Measurements from ENCODE around the gene ABCC12. TPM values are rescaled to one million over a fixed set of nuclear protein-coding genes. Genes with fewer than 3 reads are reported as not detected.

Gene ABCC12
- total and polyA plus RNA-seq, 2 of the 4 experiments (the other 2 are of a cell fraction), result under 0.01 TPM; not detected in 1

DNA sequence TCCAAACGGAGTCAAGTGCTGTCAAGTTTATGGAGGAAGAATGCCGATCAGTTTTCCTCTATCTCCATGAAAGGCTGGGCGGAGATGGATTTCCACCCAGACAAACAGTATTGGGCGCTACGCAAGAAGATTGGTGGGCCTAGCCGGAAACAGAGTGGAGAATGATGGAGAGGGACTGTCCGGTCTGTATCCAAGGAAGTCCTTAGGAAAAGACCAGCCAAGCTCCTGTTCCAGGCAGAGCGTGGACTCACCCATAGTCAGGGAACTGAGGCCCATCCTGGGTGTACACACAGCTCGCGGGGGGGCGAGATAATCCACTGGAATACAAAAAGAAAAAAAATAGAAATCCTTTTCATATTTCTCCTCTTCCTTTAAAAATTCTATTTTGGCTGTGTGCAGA, 1.5 kb upstream of the ABCC12 start:
- Histone ChIP-seq H4K20me1 (ENCODE audit: insufficient read depth, low read length) (no peaks in the 10 kb centered on the region), H4K8ac (ENCODE audit: low read depth in 2 of 2, low read length in 2 of 2) (no peak overlapping the region), H3K14ac (replicated peaks; ENCODE audit: low read depth, low read length) (no peak overlapping the region), H2BK20ac (ENCODE audit: low read depth, low read length) (peak overlapping the region; percentile 91), H3K36me3 (ENCODE audit: control insufficient read depth, insufficient read depth, low read length) (no peaks in the 10 kb centered on the region), H3K4me3 (ENCODE audit: insufficient read depth, low read depth, low read length) (no peak overlapping the region), H3K27ac (ENCODE audit: insufficient read depth, low read length) (no peak overlapping the region), H3K4me2 (ENCODE audit: low read depth, low read length) (no peak overlapping the region), H2AK5ac (ENCODE audit: low read depth, low read length) (peak overlapping the region; percentile 51; the same call in 1 of the 2 replicates), H3K23ac (ENCODE audit: low read depth, low read length) (no peak overlapping the region), H2AFZ (replicated peaks; ENCODE audit: low read length, poor library complexity) (peak overlapping the region; percentile 28), H3K9ac (ENCODE audit: low read depth, low read length) (no peak overlapping the region), H2BK5ac (ENCODE audit: low read depth, low read length, poor library complexity, severe bottlenecking) (no peak overlapping the region), H3K79me1 (ENCODE audit: low read depth in 1 of 2, low read length in 2 of 2) (no peaks in the 10 kb centered on the region), H3K27me3 (ENCODE audit: control insufficient read depth, insufficient read depth, low read length) (no peaks in the 10 kb centered on the region), H4K91ac (ENCODE audit: insufficient read depth, low read depth, low read length) (peak overlapping the region; percentile 21; the same call in 1 of the 2 replicates), H2BK15ac (ENCODE audit: low read depth, low read length) (peak overlapping the region; percentile 70; the same call in 1 of the 3 replicates), H3K4me1 (ENCODE audit: control insufficient read depth, insufficient read depth, low read length) (peaks cover 2% of the 10 kb centered on the region), H3K9me3 (ENCODE audit: control insufficient read depth, insufficient read depth, low read length) (no peaks in the 10 kb centered on the region), H2BK120ac (ENCODE audit: low read depth, low read length) (peak overlapping the region; percentile 83), H3K4ac (ENCODE audit: low read depth, low read length) (peak overlapping the region; percentile 16; the same call in 1 of the 2 replicates), H3K9me1 (ENCODE audit: insufficient read depth, low read length) (0 out of 2 replicates have a peak, but pooled peaks cover 5% of the 10 kb centered on the region), H3K18ac (ENCODE audit: low read depth, low read length) (no peak overlapping the region), H3K56ac (ENCODE audit: extremely low read depth, insufficient read depth, low read length) (no peak overlapping the region), H4K5ac (ENCODE audit: low read depth, low read length) (no peak overlapping the region), H2AK9ac (replicated peaks; ENCODE audit: low read depth, low read length, poor library complexity) (peak overlapping the region; percentile 33)
- BruUV-seq (replicated peaks), result no TSS peak
- DNase-seq, result no peak
- intact Hi-C loops (cut with micrococcal nuclease), result loop anchor here (2.0 to 10.0 kb wide), 5 partner anchors 103 to 1121 kb away; no protein-coding TSS in a partner anchor
- dilution Hi-C loops (cut with HindIII; ENCODE audit: low sequenced_read_pairs, unreplicated experiment), result no loop called here
- in situ Hi-C loops (cut with MboI; ENCODE audit: low sequenced_read_pairs), result loop anchor here (5.0 to 25.0 kb wide), 3 partner anchors 105 to 695 kb away; partner anchors contain the start of genes ITFG1 and PHKB
- TF ChIP-seq MXI1 (IDR thresholded peaks at IDR 0.05; ENCODE audit: borderline replicate concordance, low read depth, low read length) (no peak), RAD21 (IDR thresholded peaks at IDR 0.05; ENCODE audit: low read length) (no peak), CEBPB (IDR thresholded peaks at IDR 0.05; ENCODE audit: low read depth, low read length) (no peak), MAFK (IDR thresholded peaks at IDR 0.05; ENCODE audit: low read depth, low read length) (no peak)
- TF ChIP-seq, protein P1, sequence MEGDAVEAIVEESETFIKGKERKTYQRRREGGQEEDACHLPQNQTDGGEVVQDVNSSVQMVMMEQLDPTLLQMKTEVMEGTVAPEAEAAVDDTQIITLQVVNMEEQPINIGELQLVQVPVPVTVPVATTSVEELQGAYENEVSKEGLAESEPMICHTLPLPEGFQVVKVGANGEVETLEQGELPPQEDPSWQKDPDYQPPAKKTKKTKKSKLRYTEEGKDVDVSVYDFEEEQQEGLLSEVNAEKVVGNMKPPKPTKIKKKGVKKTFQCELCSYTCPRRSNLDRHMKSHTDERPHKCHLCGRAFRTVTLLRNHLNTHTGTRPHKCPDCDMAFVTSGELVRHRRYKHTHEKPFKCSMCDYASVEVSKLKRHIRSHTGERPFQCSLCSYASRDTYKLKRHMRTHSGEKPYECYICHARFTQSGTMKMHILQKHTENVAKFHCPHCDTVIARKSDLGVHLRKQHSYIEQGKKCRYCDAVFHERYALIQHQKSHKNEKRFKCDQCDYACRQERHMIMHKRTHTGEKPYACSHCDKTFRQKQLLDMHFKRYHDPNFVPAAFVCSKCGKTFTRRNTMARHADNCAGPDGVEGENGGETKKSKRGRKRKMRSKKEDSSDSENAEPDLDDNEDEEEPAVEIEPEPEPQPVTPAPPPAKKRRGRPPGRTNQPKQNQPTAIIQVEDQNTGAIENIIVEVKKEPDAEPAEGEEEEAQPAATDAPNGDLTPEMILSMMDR (conservative IDR thresholded peaks at IDR 0.05; ENCODE audit: low read depth, low read length), result no peak
- TF ChIP-seq, protein P2, sequence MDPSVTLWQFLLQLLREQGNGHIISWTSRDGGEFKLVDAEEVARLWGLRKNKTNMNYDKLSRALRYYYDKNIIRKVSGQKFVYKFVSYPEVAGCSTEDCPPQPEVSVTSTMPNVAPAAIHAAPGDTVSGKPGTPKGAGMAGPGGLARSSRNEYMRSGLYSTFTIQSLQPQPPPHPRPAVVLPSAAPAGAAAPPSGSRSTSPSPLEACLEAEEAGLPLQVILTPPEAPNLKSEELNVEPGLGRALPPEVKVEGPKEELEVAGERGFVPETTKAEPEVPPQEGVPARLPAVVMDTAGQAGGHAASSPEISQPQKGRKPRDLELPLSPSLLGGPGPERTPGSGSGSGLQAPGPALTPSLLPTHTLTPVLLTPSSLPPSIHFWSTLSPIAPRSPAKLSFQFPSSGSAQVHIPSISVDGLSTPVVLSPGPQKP (IDR thresholded peaks at IDR 0.05; ENCODE audit: borderline replicate concordance, low read depth, low read length), result no peak
- POLR2A ChIA-PET (ENCODE audit: unreplicated experiment), result no interaction called here
- CTCF ChIA-PET, result interaction anchor here (1.0 to 2.4 kb wide), 2 partner anchors 425 to 1015 kb away, joined by 4 to 11 read pairs; no protein-coding TSS in a partner anchor
- no peak for ATAC-seq (ENCODE audit: low read depth)
- 83% methylated on average over 2 of the region's 11 CpGs; no CpG with 5 or more reads in 1 of the 2 experiments for WGBS, 2 experiments (ENCODE audit: extremely low coverage in 2 of 2, insufficient read length in 1 of 2)
